ENCODE results near the gene POMT1. TPM values are rescaled to one million over a fixed set of nuclear protein-coding genes. Genes with fewer than 3 reads are reported as not detected.

The POMT1 gene
- total RNA-seq, 3 donors from 2014 or later (not counting 1 experiment from before 2014, with no cell fraction given): 35.5 to 38.8 (median 36.3) TPM

DNA sequence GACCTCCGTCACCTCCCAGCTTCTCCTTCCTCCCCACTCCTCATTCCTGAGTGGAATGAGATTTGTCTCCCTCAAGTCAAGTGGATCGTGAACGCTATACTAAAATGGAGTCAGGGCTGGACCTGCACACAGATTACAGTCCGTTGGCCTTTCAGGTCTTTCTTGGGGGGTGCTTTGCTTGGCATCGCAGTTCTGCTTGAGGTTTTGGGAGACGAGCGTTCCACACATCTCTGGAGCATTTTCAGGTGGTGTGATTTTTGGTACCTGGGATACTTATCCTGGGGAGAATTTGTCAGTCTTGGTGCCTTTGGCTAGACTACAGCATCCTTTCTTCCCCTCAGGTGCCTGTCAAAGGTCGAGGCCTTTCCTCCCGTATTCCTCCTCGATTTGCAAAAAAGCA is 23.8 kb upstream of the POMT1 start:
- peaks cover 0 to 17% of the 10 kb centered on the region in 2 donors for H3K4me1 Mint-ChIP-seq
- WGBS (ENCODE audit: insufficient coverage): 96% methylated on average over 10 of the region's 10 CpGs
- no peaks in the 10 kb centered on the region for H3K9me3 Mint-ChIP-seq
- DNase-seq (no peak), ATAC-seq (no peak)
- Histone ChIP-seq H3K27ac (ENCODE audit: low read length) (no peak overlapping the region), H3K4me3 (ENCODE audit: low read length) (no peak overlapping the region), H3K36me3 (ENCODE audit: control insufficient read depth, insufficient read depth, low read length) (peaks cover 88% of the 10 kb centered on the region), H3K27me3 (ENCODE audit: control insufficient read depth, insufficient read depth, low read length) (no peaks in the 10 kb centered on the region), H3K4me1 (ENCODE audit: control insufficient read depth, insufficient read depth, low read length) (no peaks in the 10 kb centered on the region), H3K9me3 (ENCODE audit: control insufficient read depth, insufficient read depth, low read length) (no peaks in the 10 kb centered on the region)
- no peak overlapping the region for H3K4me3 Mint-ChIP-seq
- no peaks in the 10 kb centered on the region for H3K27me3 Mint-ChIP-seq (ENCODE audit: low read depth in 2 of 2)
- no peak overlapping the region for H3K27ac Mint-ChIP-seq
- peaks cover 18% of the 10 kb centered on the region for H3K36me3 Mint-ChIP-seq
- TF ChIP-seq, protein P1, sequence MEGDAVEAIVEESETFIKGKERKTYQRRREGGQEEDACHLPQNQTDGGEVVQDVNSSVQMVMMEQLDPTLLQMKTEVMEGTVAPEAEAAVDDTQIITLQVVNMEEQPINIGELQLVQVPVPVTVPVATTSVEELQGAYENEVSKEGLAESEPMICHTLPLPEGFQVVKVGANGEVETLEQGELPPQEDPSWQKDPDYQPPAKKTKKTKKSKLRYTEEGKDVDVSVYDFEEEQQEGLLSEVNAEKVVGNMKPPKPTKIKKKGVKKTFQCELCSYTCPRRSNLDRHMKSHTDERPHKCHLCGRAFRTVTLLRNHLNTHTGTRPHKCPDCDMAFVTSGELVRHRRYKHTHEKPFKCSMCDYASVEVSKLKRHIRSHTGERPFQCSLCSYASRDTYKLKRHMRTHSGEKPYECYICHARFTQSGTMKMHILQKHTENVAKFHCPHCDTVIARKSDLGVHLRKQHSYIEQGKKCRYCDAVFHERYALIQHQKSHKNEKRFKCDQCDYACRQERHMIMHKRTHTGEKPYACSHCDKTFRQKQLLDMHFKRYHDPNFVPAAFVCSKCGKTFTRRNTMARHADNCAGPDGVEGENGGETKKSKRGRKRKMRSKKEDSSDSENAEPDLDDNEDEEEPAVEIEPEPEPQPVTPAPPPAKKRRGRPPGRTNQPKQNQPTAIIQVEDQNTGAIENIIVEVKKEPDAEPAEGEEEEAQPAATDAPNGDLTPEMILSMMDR (IDR thresholded peaks at IDR 0.05): no peak
- intact Hi-C loops (cut with micrococcal nuclease): loop anchor here (1.0 kb wide), 1 partner anchor 129 kb away; no protein-coding TSS in a partner anchor

DNA sequence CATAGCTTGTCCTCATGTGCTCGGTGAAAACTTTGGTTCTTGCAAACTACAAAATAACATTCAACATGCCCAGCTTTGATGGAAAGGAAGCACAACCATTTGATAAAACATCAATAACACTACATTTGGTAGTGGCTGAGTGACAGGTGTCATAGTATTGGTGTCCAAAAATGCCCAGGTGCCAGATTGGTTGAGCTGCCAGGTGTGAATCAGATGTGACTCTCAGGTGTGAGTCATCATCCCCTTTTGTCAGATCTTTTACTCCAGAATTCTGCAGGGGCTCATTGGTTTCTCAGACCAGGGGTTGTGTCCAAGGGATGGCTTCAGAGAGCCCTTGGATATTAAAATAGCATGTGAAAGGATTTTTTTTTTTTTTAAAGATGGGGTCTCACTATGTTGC is 22.5 kb upstream of the POMT1 start:
- H3K27ac Mint-ChIP-seq: no peak overlapping the region
- TF ChIP-seq, protein P1 (IDR thresholded peaks at IDR 0.05): no peak
- no peaks in the 10 kb centered on the region for H3K27me3 ChIP-seq (ENCODE audit: control insufficient read depth, insufficient read depth, low read length)
- peaks cover 8% of the 10 kb centered on the region for H3K36me3 Mint-ChIP-seq
- peaks cover 88% of the 10 kb centered on the region for H3K36me3 ChIP-seq (ENCODE audit: control insufficient read depth, insufficient read depth, low read length)
- H3K4me1 Mint-ChIP-seq: peaks cover 0 to 10% of the 10 kb centered on the region in 2 donors
- H3K4me3 Mint-ChIP-seq: no peak overlapping the region
- DNase-seq (no peak), ATAC-seq (no peak)
- H3K4me3 ChIP-seq (ENCODE audit: low read length): no peak overlapping the region
- no peaks in the 10 kb centered on the region for H3K9me3 Mint-ChIP-seq
- intact Hi-C loops (cut with micrococcal nuclease): no loop called here
- H3K27ac ChIP-seq (ENCODE audit: low read length): no peak overlapping the region
- 100% methylated on average over 1 of the region's 1 CpG for WGBS (ENCODE audit: insufficient coverage)
- H3K9me3 ChIP-seq (ENCODE audit: control insufficient read depth, insufficient read depth, low read length): no peaks in the 10 kb centered on the region
- no peaks in the 10 kb centered on the region for H3K27me3 Mint-ChIP-seq (ENCODE audit: low read depth in 2 of 2)
- no peaks in the 10 kb centered on the region for H3K4me1 ChIP-seq (ENCODE audit: control insufficient read depth, insufficient read depth, low read length)

DNA sequence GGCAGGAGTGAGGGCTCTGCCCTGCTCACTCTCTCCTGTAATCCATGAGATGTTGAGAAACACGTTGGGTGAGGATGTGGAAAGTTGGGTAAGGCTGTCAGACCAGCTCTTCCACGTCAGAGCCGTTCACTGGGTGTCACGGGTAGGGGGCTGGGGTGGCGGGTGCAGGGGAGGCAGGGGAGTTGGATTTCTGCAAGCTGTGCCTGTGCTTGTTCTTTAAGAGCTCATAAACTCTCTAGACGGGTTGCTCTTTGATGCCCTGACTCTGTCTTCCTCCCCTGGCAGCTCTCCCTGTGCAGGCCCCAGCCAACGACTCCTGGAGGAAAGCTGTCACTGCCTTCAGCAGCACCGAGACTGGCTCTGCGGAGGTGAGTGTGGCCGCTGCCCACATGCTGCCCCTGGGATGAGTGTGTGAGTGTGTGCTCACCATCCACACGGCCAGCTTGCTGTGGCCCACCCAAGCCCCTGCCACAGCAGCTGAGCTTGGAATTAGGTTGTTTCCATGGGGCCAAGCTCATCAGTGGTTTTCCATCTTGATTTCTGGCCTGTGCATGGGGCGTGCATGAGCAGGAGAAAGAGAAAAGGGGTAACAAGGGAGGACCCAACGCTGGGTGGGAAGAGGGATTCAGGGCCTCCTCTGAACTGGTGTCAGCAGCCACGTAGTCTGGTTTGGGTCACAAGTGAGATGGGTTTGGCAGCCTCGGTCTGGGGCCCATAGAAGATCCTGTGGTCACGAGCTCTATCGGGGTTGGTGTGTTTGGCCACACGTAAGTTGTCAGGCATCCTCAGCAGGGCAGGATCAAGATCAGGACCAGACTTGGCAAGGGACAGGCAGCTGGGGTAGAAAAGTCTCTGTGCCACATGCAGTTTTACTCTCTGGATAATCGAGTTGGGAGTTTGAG is 21.0 kb upstream of the POMT1 start:
- no peak for ATAC-seq
- TF ChIP-seq, protein P1 (IDR thresholded peaks at IDR 0.05): no peak
- no peaks in the 10 kb centered on the region for H3K27me3 ChIP-seq (ENCODE audit: control insufficient read depth, insufficient read depth, low read length)
- Mint-ChIP-seq H3K4me3 (no peak overlapping the region), H3K9me3 (no peaks in the 10 kb centered on the region), H3K4me1 (peaks cover 0 to 9% of the 10 kb centered on the region in 2 donors), H3K27ac (peak overlapping the region in 1 of 2 donors; percentile 19), H3K36me3 (peaks cover 8% of the 10 kb centered on the region), H3K27me3 (ENCODE audit: low read depth in 2 of 2) (no peaks in the 10 kb centered on the region)
- no peak for DNase-seq
- H3K36me3 ChIP-seq (ENCODE audit: control insufficient read depth, insufficient read depth, low read length): peaks cover 88% of the 10 kb centered on the region
- no peaks in the 10 kb centered on the region for H3K4me1 ChIP-seq (ENCODE audit: control insufficient read depth, insufficient read depth, low read length)
- intact Hi-C loops (cut with micrococcal nuclease): no loop called here
- 94% methylated on average over 19 of the region's 19 CpGs for WGBS (ENCODE audit: insufficient coverage)
- H3K4me3 ChIP-seq (ENCODE audit: low read length): no peak overlapping the region
- H3K9me3 ChIP-seq (ENCODE audit: control insufficient read depth, insufficient read depth, low read length): no peaks in the 10 kb centered on the region
- no peak overlapping the region for H3K27ac ChIP-seq (ENCODE audit: low read length)

All from natural killer cell (primary cell).